ENCODE data around the gene HTT. TPM values are rescaled to one million over a fixed set of nuclear protein-coding genes. Genes with fewer than 3 reads are reported as not detected.

Gene HTT
- polyA plus RNA-seq, 1 donor from 2014 or later: 11.5 TPM

GRCh38 chr4:3030566-3031356, 43.7 kb upstream of the HTT start:
- no peak for TF ChIP-seq EP300 (conservative IDR thresholded peaks at IDR 0.05; ENCODE audit: poor library complexity, severe bottlenecking)
- no peak for TF ChIP-seq REST (IDR thresholded peaks at IDR 0.05; ENCODE audit: borderline replicate concordance)
- no peak for TF ChIP-seq MXI1 (conservative IDR thresholded peaks at IDR 0.05; ENCODE audit: poor library complexity, severe bottlenecking)
- TF ChIP-seq RAD21 (conservative IDR thresholded peaks at IDR 0.05): no peak
- no peak for TF ChIP-seq CTCF (IDR thresholded peaks at IDR 0.05; ENCODE audit: poor library complexity, severe bottlenecking)
- TF ChIP-seq SMC3 (conservative IDR thresholded peaks at IDR 0.05; ENCODE audit: poor library complexity): no peak
- H3K9me2 ChIP-seq (ENCODE audit: insufficient read depth, low read length): no peaks in the 10 kb centered on the region
- H3K36me3 ChIP-seq (ENCODE audit: insufficient read depth, low read length): no peaks in the 10 kb centered on the region
- H4K20me1 ChIP-seq (ENCODE audit: insufficient read depth): no peaks in the 10 kb centered on the region
- H2AFZ ChIP-seq (ENCODE audit: low read depth, low read length): no peak overlapping the region
- H3K4me2 ChIP-seq (ENCODE audit: low read length): no peak overlapping the region
- H3K79me2 ChIP-seq (replicated peaks; ENCODE audit: insufficient read depth, low read length): no peaks in the 10 kb centered on the region
- H3K9ac ChIP-seq (ENCODE audit: low read length): no peak overlapping the region
- no peak overlapping the region for H3K4me3 ChIP-seq (ENCODE audit: low read length)
- no peaks in the 10 kb centered on the region for H3K9me3 ChIP-seq (ENCODE audit: low read length)
- no peak overlapping the region for H3K27ac ChIP-seq (ENCODE audit: low read length)
- no peaks in the 10 kb centered on the region for H3K27me3 ChIP-seq (ENCODE audit: insufficient read depth, low read depth, low read length)
- no peaks in the 10 kb centered on the region for H3F3A ChIP-seq (ENCODE audit: insufficient read depth, low read length, poor library complexity, severe bottlenecking)

GRCh38 chr4:3031357-3032082, 43.0 kb upstream of the HTT start:
- Histone ChIP-seq H3F3A (ENCODE audit: insufficient read depth, low read length, poor library complexity, severe bottlenecking) (no peaks in the 10 kb centered on the region), H3K4me2 (ENCODE audit: low read length) (no peak overlapping the region), H2AFZ (ENCODE audit: low read depth, low read length) (no peak overlapping the region), H3K27me3 (ENCODE audit: insufficient read depth, low read depth, low read length) (no peaks in the 10 kb centered on the region), H3K79me2 (replicated peaks; ENCODE audit: insufficient read depth, low read length) (no peaks in the 10 kb centered on the region), H3K27ac (ENCODE audit: low read length) (no peak overlapping the region), H3K9me2 (ENCODE audit: insufficient read depth, low read length) (no peaks in the 10 kb centered on the region), H3K9ac (ENCODE audit: low read length) (no peak overlapping the region), H3K9me3 (ENCODE audit: low read length) (no peaks in the 10 kb centered on the region), H3K4me3 (ENCODE audit: low read length) (no peak overlapping the region), H4K20me1 (ENCODE audit: insufficient read depth) (no peaks in the 10 kb centered on the region), H3K36me3 (ENCODE audit: insufficient read depth, low read length) (no peaks in the 10 kb centered on the region)
- TF ChIP-seq TAF1 (IDR thresholded peaks at IDR 0.05; ENCODE audit: low read depth): no peak
